KG1 (cell line): ENCODE results near the gene COQ5.

ENCODE experiments used
- DNase-seq: peaks from one replicate; lab custom pipeline; 2025; lab: John Stamatoyannopoulos, UW

The COQ5 gene

GRCh38 chr12:120483621-120484020, 45.3 kb downstream of the COQ5 start:
- DNase-seq = no peak

- no peak for DNase-seq
These were observed 47.8 kb downstream of the COQ5 start for GRCh38 chr12:120481022-120481767.

- no peak for DNase-seq
These were observed 48.7 kb downstream of the COQ5 start for GRCh38 chr12:120480211-120480610.

GRCh38 chr12:120479458-120479857, 49.5 kb downstream of the COQ5 start:
- DNase-seq = no peak

- DNase-seq = no peak
These were observed 53.3 kb downstream of the COQ5 start for GRCh38 chr12:120475643-120476042.

GRCh38 chr12:120474616-120474960, 54.4 kb downstream of the COQ5 start:
- no peak for DNase-seq

GRCh38 chr12:120473807-120474615, 54.9 kb downstream of the COQ5 start:
- no peak for DNase-seq

- no peak for DNase-seq
These were observed 56.4 kb downstream of the COQ5 start for GRCh38 chr12:120472521-120472920.

GRCh38 chr12:120470150-120470784, 58.7 kb downstream of the COQ5 start:
- DNase-seq = no peak

- DNase-seq = peak; percentile 97
These were observed 59.4 kb downstream of the COQ5 start, which contains the start of gene SRSF9 for GRCh38 chr12:120469450-120470149. SRSF9 (minus strand) TSS chr12:120469748; CDS start chr12:120469609, 139 bp downstream.

- DNase-seq = no peak
These were observed 60.0 kb downstream of the COQ5 start for GRCh38 chr12:120468821-120469449.

- no peak for DNase-seq
These were observed 60.6 kb downstream of the COQ5 start for GRCh38 chr12:120468325-120468820.

- no peak for DNase-seq
These were observed 61.5 kb downstream of the COQ5 start for GRCh38 chr12:120467439-120467838.

- no peak for DNase-seq
These were observed 62.2 kb downstream of the COQ5 start for GRCh38 chr12:120466560-120467315.

GRCh38 chr12:120465756-120466155, 63.2 kb downstream of the COQ5 start:
- no peak for DNase-seq

GRCh38 chr12:120463712-120464111, 65.2 kb downstream of the COQ5 start:
- DNase-seq = no peak

GRCh38 chr12:120462099-120462640, 66.8 kb downstream of the COQ5 start:
- no peak for DNase-seq

GRCh38 chr12:120460157-120460556, 68.8 kb downstream of the COQ5 start:
- DNase-seq = no peak

- no peak for DNase-seq
These were observed 71.8 kb downstream of the COQ5 start for GRCh38 chr12:120457133-120457532.

GRCh38 chr12:120455302-120455701, 73.7 kb downstream of the COQ5 start:
- no peak for DNase-seq
